Progenitor cell of endocrine pancreas (in vitro differentiated cells): Measurements from ENCODE around the gene KIRREL1. TPM values are rescaled to one million over a fixed set of nuclear protein-coding genes. Genes with fewer than 3 reads are reported as not detected.
A peak's percentile ranks its signal among the peaks of the same experiment; 100 is the strongest.

Source experiments
- DNase-seq: peaks from one replicate; pipeline ENCODE4 v3.0.0; 2021; ENCODE audit warnings: low spot score; ENCODE audit not compliant: unreplicated experiment
- H3K27ac Mint-ChIP-seq: 2 replicates; pipeline ENCODE4 v1.8.0; 2021; ENCODE audit warnings: mild to moderate bottlenecking, moderate library complexity, mixed read lengths
- H3K27me3 Mint-ChIP-seq: 2 replicates; pipeline ENCODE4 v1.8.0; 2021; ENCODE audit warnings: mixed read lengths
- H3K36me3 Mint-ChIP-seq: 2 replicates; pipeline ENCODE4 v1.8.0; 2022; ENCODE audit warnings: mixed read lengths; ENCODE audit not compliant: insufficient read depth
- H3K4me1 Mint-ChIP-seq: 2 replicates; pipeline ENCODE4 v1.8.0; 2021; ENCODE audit warnings: low read depth, mixed read lengths
- H3K4me3 Mint-ChIP-seq: 2 replicates; pipeline ENCODE4 v1.8.0; 2021; ENCODE audit warnings: low read depth, mild to moderate bottlenecking, moderate library complexity, mixed read lengths
- H3K9me3 Mint-ChIP-seq: 2 replicates; pipeline ENCODE4 v1.8.0; 2021; ENCODE audit warnings: low read depth, mixed read lengths
- CTCF ChIP-seq: fragments of 200-600 bp; sonication (generic); IDR thresholded peaks from one replicate; pipeline ENCODE4 v1.5.0; 2021; ENCODE audit warnings: antibody characterized with exemption, mild to moderate bottlenecking; ENCODE audit not compliant: unreplicated experiment
- total RNA-seq: library from RNA; stranded (reverse); gene quantifications from 2 replicates; pipeline ENCODE4 v1.2.1, GENCODE V29; 2021

The KIRREL1 gene
- total RNA-seq, 1 donor from 2014 or later: 43.8 TPM

GRCh38 chr1:158089476-158089875 is 96.0 kb downstream of the KIRREL1 start:
- Mint-ChIP-seq H3K4me1 (no peaks in the 10 kb centered on the region), H3K27ac (no peak overlapping the region), H3K9me3 (no peaks in the 10 kb centered on the region), H3K4me3 (no peak overlapping the region), H3K36me3 (peaks cover 25% of the 10 kb centered on the region), H3K27me3 (no peaks in the 10 kb centered on the region)
- TF ChIP-seq CTCF: no peak
- no peak for DNase-seq

- Mint-ChIP-seq H3K36me3 (peaks cover 25% of the 10 kb centered on the region), H3K27ac (no peak overlapping the region), H3K4me3 (no peak overlapping the region), H3K27me3 (no peaks in the 10 kb centered on the region), H3K9me3 (no peaks in the 10 kb centered on the region), H3K4me1 (no peaks in the 10 kb centered on the region)
- TF ChIP-seq CTCF: no peak
- DNase-seq: no peak
Observed at GRCh38 chr1:158089925-158090637, 96.6 kb downstream of the KIRREL1 start.

GRCh38 chr1:158093376-158093775 is 99.9 kb downstream of the KIRREL1 start:
- Mint-ChIP-seq H3K9me3 (no peaks in the 10 kb centered on the region), H3K36me3 (peaks cover 14% of the 10 kb centered on the region), H3K4me3 (no peak overlapping the region), H3K4me1 (no peaks in the 10 kb centered on the region), H3K27me3 (no peaks in the 10 kb centered on the region), H3K27ac (no peak overlapping the region)
- no peak for DNase-seq
- TF ChIP-seq CTCF: no peak

GRCh38 chr1:158094571-158094970 is 101.1 kb downstream of the KIRREL1 start:
- H3K27me3 Mint-ChIP-seq: no peaks in the 10 kb centered on the region
- H3K36me3 Mint-ChIP-seq: peaks cover 14% of the 10 kb centered on the region

GRCh38 chr1:158095737-158096335 is 102.4 kb downstream of the KIRREL1 start:
- no peaks in the 10 kb centered on the region for H3K9me3 Mint-ChIP-seq
- H3K27me3 Mint-ChIP-seq: no peaks in the 10 kb centered on the region
- peaks cover 11% of the 10 kb centered on the region for H3K36me3 Mint-ChIP-seq
- H3K27ac Mint-ChIP-seq: no peak overlapping the region
- TF ChIP-seq CTCF: peak; percentile 64
- no peak for DNase-seq
- no peaks in the 10 kb centered on the region for H3K4me1 Mint-ChIP-seq
- no peak overlapping the region for H3K4me3 Mint-ChIP-seq

More at GRCh38 chr1:158094571-158094970, 101.1 kb downstream of the KIRREL1 start:
- H3K9me3 Mint-ChIP-seq: no peaks in the 10 kb centered on the region
- no peak for DNase-seq
- H3K4me3 Mint-ChIP-seq: no peak overlapping the region
- TF ChIP-seq CTCF: no peak
- H3K4me1 Mint-ChIP-seq: no peaks in the 10 kb centered on the region
- no peak overlapping the region for H3K27ac Mint-ChIP-seq
